ENCODE results near the gene GAGE12F. TPM values are rescaled to one million over a fixed set of nuclear protein-coding genes. Genes with fewer than 3 reads are reported as not detected.
A peak's percentile ranks its signal among the peaks of the same experiment; 100 is the strongest.
"Not testable (repeated sequence)": the region's sequence is repeated elsewhere in the genome, so short reads cannot be mapped to it uniquely, and the experiment has no call there.

Gene GAGE12F
- total RNA-seq, result not detected
- long read RNA-seq, result 0 reads

- H3K27me3 ChIP-seq (ENCODE audit: low read depth); H3K9me3 ChIP-seq; intact Hi-C loops (cut with DNase I); H3K4me1 ChIP-seq; H3K27ac ChIP-seq; H3K36me3 ChIP-seq; ATAC-seq; H3K4me3 ChIP-seq; DNase-seq: not testable (repeated sequence)
Measured at GRCh38 chrX:49560542-49560941, at the start of gene GAGE12F. TSS of gene GAGE12F (plus strand) at chrX:49560842. CDS start at chrX:49561997, 1,155 bp downstream.

DNA sequence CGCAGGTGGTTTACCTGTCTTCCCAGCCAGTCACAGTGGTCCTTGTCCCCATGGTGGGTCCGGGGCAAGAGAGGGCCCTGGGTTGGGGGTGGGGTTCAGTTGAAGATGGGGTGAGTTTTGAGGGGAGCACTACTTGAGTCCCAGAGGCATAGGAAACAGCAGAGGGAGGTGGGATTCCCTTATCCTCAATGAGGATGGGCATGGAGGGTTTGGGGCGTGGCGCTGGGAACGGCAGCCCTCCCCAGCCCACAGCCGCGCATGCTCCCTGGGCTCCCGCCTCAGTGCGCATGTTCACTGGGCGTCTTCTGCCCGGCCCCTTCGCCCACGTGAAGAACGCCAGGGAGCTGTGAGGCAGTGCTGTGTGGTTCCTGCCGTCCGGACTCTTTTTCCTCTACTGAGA, 28.8 kb upstream of the GAGE12F start, which contains the start of gene GAGE12C:
TSS of gene GAGE12C (plus strand) at position 301 of the 400 bp plus-strand sequence. CDS start 1,155 bp downstream, outside the sequence.
- H3K27ac ChIP-seq; ATAC-seq; H3K4me3 ChIP-seq; intact Hi-C loops (cut with DNase I); H3K27me3 ChIP-seq (ENCODE audit: low read depth); H3K36me3 ChIP-seq; DNase-seq; H3K4me1 ChIP-seq; H3K9me3 ChIP-seq: not testable (repeated sequence)

GRCh38 chrX:49541433-49541832, 19.2 kb upstream of the GAGE12F start, which contains the start of gene GAGE12D:
TSS of gene GAGE12D (plus strand) at chrX:49541733. CDS start at chrX:49542888, 1,155 bp downstream.
- intact Hi-C loops (cut with DNase I); H3K36me3 ChIP-seq; H3K27ac ChIP-seq: not testable (repeated sequence)

DNA sequence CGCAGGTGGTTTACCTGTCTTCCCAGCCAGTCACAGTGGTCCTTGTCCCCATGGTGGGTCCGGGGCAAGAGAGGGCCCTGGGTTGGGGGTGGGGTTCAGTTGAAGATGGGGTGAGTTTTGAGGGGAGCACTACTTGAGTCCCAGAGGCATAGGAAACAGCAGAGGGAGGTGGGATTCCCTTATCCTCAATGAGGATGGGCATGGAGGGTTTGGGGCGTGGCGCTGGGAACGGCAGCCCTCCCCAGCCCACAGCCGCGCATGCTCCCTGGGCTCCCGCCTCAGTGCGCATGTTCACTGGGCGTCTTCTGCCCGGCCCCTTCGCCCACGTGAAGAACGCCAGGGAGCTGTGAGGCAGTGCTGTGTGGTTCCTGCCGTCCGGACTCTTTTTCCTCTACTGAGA, 9.7 kb upstream of the GAGE12F start, which contains the start of gene GAGE12E:
TSS of gene GAGE12E (plus strand) at position 301 of the 400 bp plus-strand sequence. CDS start 1,155 bp downstream, outside the sequence.
- ATAC-seq, result not testable (repeated sequence)

More at GRCh38 chrX:49541433-49541832, 19.2 kb upstream of the GAGE12F start, which contains the start of gene GAGE12D:
- H3K27me3 ChIP-seq (ENCODE audit: low read depth); H3K4me1 ChIP-seq; H3K4me3 ChIP-seq; ATAC-seq; DNase-seq; H3K9me3 ChIP-seq: not testable (repeated sequence)

GRCh38 chrX:49568728-49569127, 8.1 kb downstream of the GAGE12F start:
- H3K4me1 ChIP-seq; intact Hi-C loops (cut with DNase I); H3K27ac ChIP-seq; H3K27me3 ChIP-seq (ENCODE audit: low read depth); ATAC-seq; H3K4me3 ChIP-seq; H3K9me3 ChIP-seq; H3K36me3 ChIP-seq: not testable (repeated sequence)
- DNase-seq, result peak; percentile 35

More for the DNA sequence above, 9.7 kb upstream of the GAGE12F start, which contains the start of gene GAGE12E:
- intact Hi-C loops (cut with DNase I); H3K4me3 ChIP-seq; H3K27ac ChIP-seq; DNase-seq; H3K36me3 ChIP-seq; H3K27me3 ChIP-seq (ENCODE audit: low read depth); H3K9me3 ChIP-seq; H3K4me1 ChIP-seq: not testable (repeated sequence)

GRCh38 chrX:49569152-49569551, 8.5 kb downstream of the GAGE12F start:
- H3K27me3 ChIP-seq (ENCODE audit: low read depth); H3K4me1 ChIP-seq; H3K9me3 ChIP-seq; intact Hi-C loops (cut with DNase I); ATAC-seq; DNase-seq; H3K4me3 ChIP-seq; H3K27ac ChIP-seq; H3K36me3 ChIP-seq: not testable (repeated sequence)

DNA sequence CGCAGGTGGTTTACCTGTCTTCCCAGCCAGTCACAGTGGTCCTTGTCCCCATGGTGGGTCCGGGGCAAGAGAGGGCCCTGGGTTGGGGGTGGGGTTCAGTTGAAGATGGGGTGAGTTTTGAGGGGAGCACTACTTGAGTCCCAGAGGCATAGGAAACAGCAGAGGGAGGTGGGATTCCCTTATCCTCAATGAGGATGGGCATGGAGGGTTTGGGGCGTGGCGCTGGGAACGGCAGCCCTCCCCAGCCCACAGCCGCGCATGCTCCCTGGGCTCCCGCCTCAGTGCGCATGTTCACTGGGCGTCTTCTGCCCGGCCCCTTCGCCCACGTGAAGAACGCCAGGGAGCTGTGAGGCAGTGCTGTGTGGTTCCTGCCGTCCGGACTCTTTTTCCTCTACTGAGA, 9.5 kb downstream of the GAGE12F start, which contains the start of gene GAGE12G:
TSS of gene GAGE12G (plus strand) at position 301 of the 400 bp plus-strand sequence. CDS start 1,155 bp downstream, outside the sequence.
- H3K9me3 ChIP-seq; DNase-seq; H3K36me3 ChIP-seq; intact Hi-C loops (cut with DNase I); H3K27me3 ChIP-seq (ENCODE audit: low read depth); ATAC-seq; H3K27ac ChIP-seq; H3K4me1 ChIP-seq; H3K4me3 ChIP-seq: not testable (repeated sequence)

GRCh38 chrX:49579649-49580048, 19.0 kb downstream of the GAGE12F start, which contains the start of gene GAGE12H:
TSS of gene GAGE12H (plus strand) at chrX:49579949. CDS start at chrX:49581104, 1,155 bp downstream.
- H3K4me1 ChIP-seq; DNase-seq; ATAC-seq; intact Hi-C loops (cut with DNase I); H3K4me3 ChIP-seq; H3K9me3 ChIP-seq; H3K27ac ChIP-seq; H3K27me3 ChIP-seq (ENCODE audit: low read depth); H3K36me3 ChIP-seq: not testable (repeated sequence)

DNA sequence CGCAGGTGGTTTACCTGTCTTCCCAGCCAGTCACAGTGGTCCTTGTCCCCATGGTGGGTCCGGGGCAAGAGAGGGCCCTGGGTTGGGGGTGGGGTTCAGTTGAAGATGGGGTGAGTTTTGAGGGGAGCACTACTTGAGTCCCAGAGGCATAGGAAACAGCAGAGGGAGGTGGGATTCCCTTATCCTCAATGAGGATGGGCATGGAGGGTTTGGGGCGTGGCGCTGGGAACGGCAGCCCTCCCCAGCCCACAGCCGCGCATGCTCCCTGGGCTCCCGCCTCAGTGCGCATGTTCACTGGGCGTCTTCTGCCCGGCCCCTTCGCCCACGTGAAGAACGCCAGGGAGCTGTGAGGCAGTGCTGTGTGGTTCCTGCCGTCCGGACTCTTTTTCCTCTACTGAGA, 28.6 kb downstream of the GAGE12F start, which contains the start of gene GAGE2A:
TSS of gene GAGE2A (plus strand) at position 301 of the 400 bp plus-strand sequence. CDS start 1,155 bp downstream, outside the sequence.
- DNase-seq; ATAC-seq; intact Hi-C loops (cut with DNase I); H3K4me1 ChIP-seq; H3K27me3 ChIP-seq (ENCODE audit: low read depth); H3K27ac ChIP-seq; H3K9me3 ChIP-seq; H3K4me3 ChIP-seq; H3K36me3 ChIP-seq: not testable (repeated sequence)

DNA sequence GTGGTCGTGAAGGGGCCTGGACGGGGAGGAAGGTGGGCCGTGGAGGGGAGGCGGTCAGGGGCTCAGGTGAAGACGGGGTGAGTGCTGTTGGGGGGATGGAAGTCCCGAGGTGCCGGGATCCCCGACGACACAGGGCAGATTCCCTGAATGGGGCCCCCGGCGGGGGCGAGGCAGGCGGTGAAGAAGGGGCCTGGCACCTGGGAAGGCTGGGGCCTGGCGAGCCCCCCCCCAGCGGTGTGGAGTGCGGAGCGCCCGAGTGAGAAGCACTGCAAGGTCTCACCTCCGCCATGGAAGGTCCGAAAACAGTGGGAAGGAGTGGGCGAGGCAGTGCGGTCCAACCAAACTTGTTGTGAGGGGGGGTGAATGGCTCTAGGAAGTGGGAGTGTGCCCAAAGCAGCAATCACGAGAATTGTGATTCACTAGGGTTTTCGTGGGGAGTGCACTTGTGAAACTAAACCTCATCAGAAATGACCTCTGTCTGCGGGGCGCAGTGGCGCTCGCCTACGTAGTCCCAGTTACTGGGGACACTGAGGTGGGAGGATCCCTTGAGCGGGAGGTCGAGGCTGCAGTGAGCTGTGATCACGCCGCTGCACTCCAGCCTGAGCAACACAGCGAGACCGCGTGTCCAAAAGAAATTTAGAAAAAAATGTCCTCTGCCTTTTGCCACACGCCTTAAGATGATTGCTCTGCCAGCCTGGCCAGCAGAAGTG, 29.3 kb downstream of the GAGE12F start:
- H3K36me3 ChIP-seq; H3K9me3 ChIP-seq; intact Hi-C loops (cut with DNase I); H3K4me3 ChIP-seq; ATAC-seq; H3K4me1 ChIP-seq; H3K27ac ChIP-seq; H3K27me3 ChIP-seq (ENCODE audit: low read depth): not testable (repeated sequence)
- DNase-seq, result peak; percentile 37

- H3K4me1 ChIP-seq; H3K27me3 ChIP-seq (ENCODE audit: low read depth); ATAC-seq; DNase-seq; H3K4me3 ChIP-seq; H3K27ac ChIP-seq; intact Hi-C loops (cut with DNase I); H3K9me3 ChIP-seq; H3K36me3 ChIP-seq: not testable (repeated sequence)
Measured at GRCh38 chrX:49590488-49590887, 29.8 kb downstream of the GAGE12F start.

DNA sequence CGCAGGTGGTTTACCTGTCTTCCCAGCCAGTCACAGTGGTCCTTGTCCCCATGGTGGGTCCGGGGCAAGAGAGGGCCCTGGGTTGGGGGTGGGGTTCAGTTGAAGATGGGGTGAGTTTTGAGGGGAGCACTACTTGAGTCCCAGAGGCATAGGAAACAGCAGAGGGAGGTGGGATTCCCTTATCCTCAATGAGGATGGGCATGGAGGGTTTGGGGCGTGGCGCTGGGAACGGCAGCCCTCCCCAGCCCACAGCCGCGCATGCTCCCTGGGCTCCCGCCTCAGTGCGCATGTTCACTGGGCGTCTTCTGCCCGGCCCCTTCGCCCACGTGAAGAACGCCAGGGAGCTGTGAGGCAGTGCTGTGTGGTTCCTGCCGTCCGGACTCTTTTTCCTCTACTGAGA, 38.1 kb downstream of the GAGE12F start, which contains the start of gene GAGE1:
TSS of gene GAGE1 (plus strand) at position 301 of the 400 bp plus-strand sequence. CDS start 1,155 bp downstream, outside the sequence.
- H3K27me3 ChIP-seq (ENCODE audit: low read depth); ATAC-seq; H3K9me3 ChIP-seq; H3K27ac ChIP-seq; H3K4me3 ChIP-seq; H3K4me1 ChIP-seq; intact Hi-C loops (cut with DNase I); DNase-seq; H3K36me3 ChIP-seq: not testable (repeated sequence)
